Measurements from ENCODE around the gene DPP9. TPM values are rescaled to one million over a fixed set of nuclear protein-coding genes. Genes with fewer than 3 reads are reported as not detected.

The DPP9 gene
- total RNA-seq, 1 donor from 2014 or later: 17.1 TPM

- Histone ChIP-seq H3K79me2 (ENCODE audit: low read depth) (no peaks in the 10 kb centered on the region), H3K9me3 (ENCODE audit: low read depth) (no peaks in the 10 kb centered on the region), H3K27me3 (no peaks in the 10 kb centered on the region), H3K4me1 (no peaks in the 10 kb centered on the region), H2AFZ (replicated peaks) (no peak overlapping the region), H3F3A (ENCODE audit: low read depth) (no peaks in the 10 kb centered on the region), H3K9ac (no peak overlapping the region), H4K20me1 (ENCODE audit: low read depth) (no peaks in the 10 kb centered on the region), H3K27ac (no peak overlapping the region), H3K36me3 (no peaks in the 10 kb centered on the region), H3K4me2 (no peak overlapping the region), H3K4me3 (no peak overlapping the region)
- H3K36me3 Mint-ChIP-seq: peaks cover 15% of the 10 kb centered on the region
- TF ChIP-seq EZH2 (IDR thresholded peaks at IDR 0.05): no peak
- TF ChIP-seq, protein P1, sequence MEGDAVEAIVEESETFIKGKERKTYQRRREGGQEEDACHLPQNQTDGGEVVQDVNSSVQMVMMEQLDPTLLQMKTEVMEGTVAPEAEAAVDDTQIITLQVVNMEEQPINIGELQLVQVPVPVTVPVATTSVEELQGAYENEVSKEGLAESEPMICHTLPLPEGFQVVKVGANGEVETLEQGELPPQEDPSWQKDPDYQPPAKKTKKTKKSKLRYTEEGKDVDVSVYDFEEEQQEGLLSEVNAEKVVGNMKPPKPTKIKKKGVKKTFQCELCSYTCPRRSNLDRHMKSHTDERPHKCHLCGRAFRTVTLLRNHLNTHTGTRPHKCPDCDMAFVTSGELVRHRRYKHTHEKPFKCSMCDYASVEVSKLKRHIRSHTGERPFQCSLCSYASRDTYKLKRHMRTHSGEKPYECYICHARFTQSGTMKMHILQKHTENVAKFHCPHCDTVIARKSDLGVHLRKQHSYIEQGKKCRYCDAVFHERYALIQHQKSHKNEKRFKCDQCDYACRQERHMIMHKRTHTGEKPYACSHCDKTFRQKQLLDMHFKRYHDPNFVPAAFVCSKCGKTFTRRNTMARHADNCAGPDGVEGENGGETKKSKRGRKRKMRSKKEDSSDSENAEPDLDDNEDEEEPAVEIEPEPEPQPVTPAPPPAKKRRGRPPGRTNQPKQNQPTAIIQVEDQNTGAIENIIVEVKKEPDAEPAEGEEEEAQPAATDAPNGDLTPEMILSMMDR (IDR thresholded peaks at IDR 0.05): no peak
- TF ChIP-seq EZH2phosphoT487 (IDR thresholded peaks at IDR 0.05): no peak
- no peak overlapping the region for H3K27ac Mint-ChIP-seq
- H3K27me3 Mint-ChIP-seq (ENCODE audit: insufficient read depth, low read depth): peaks cover 6% of the 10 kb centered on the region
- no peak for DNase-seq (ENCODE audit: low spot score)
- no peak overlapping the region for H3K4me3 Mint-ChIP-seq
- no peaks in the 10 kb centered on the region for H3K4me1 Mint-ChIP-seq
- H3K9me3 Mint-ChIP-seq: no peaks in the 10 kb centered on the region
Observed at GRCh38 chr19:4712771-4713170, 10.9 kb downstream of the DPP9 start.

GRCh38 chr19:4711211-4711610 is 12.4 kb downstream of the DPP9 start:
- Histone ChIP-seq H3K9ac (no peak overlapping the region), H3K27ac (no peak overlapping the region), H3K4me3 (no peak overlapping the region), H3K9me3 (ENCODE audit: low read depth) (no peaks in the 10 kb centered on the region), H3K79me2 (ENCODE audit: low read depth) (no peaks in the 10 kb centered on the region), H3K27me3 (no peaks in the 10 kb centered on the region), H3F3A (ENCODE audit: low read depth) (no peaks in the 10 kb centered on the region), H2AFZ (replicated peaks) (no peak overlapping the region), H4K20me1 (ENCODE audit: low read depth) (no peaks in the 10 kb centered on the region), H3K4me2 (no peak overlapping the region), H3K4me1 (no peaks in the 10 kb centered on the region), H3K36me3 (no peaks in the 10 kb centered on the region)
- Mint-ChIP-seq H3K4me1 (no peaks in the 10 kb centered on the region), H3K4me3 (no peak overlapping the region), H3K27ac (no peak overlapping the region), H3K9me3 (no peaks in the 10 kb centered on the region), H3K36me3 (peaks cover 12% of the 10 kb centered on the region), H3K27me3 (ENCODE audit: insufficient read depth, low read depth) (peaks cover 6% of the 10 kb centered on the region)
- TF ChIP-seq, protein P1 (IDR thresholded peaks at IDR 0.05): no peak
- TF ChIP-seq EZH2phosphoT487 (IDR thresholded peaks at IDR 0.05): no peak
- no peak for TF ChIP-seq EZH2 (IDR thresholded peaks at IDR 0.05)
- DNase-seq (ENCODE audit: low spot score): no peak

- no peaks in the 10 kb centered on the region for H3K9me3 ChIP-seq (ENCODE audit: low read depth)
- no peak overlapping the region for H3K27ac ChIP-seq
- no peak for DNase-seq (ENCODE audit: low spot score)
- H2AFZ ChIP-seq (replicated peaks): no peak overlapping the region
- H3K79me2 ChIP-seq (ENCODE audit: low read depth): no peaks in the 10 kb centered on the region
- H3K36me3 Mint-ChIP-seq: peaks cover 14% of the 10 kb centered on the region
- H3K4me2 ChIP-seq: no peak overlapping the region
- no peaks in the 10 kb centered on the region for H3K27me3 ChIP-seq
- H3K36me3 ChIP-seq: no peaks in the 10 kb centered on the region
- no peaks in the 10 kb centered on the region for H3K4me1 ChIP-seq
- no peak overlapping the region for H3K4me3 Mint-ChIP-seq
- H3K9me3 Mint-ChIP-seq: no peaks in the 10 kb centered on the region
- no peak for TF ChIP-seq EZH2phosphoT487 (IDR thresholded peaks at IDR 0.05)
- TF ChIP-seq, protein P1 (IDR thresholded peaks at IDR 0.05): no peak
- TF ChIP-seq EZH2 (IDR thresholded peaks at IDR 0.05): no peak
- no peaks in the 10 kb centered on the region for H3F3A ChIP-seq (ENCODE audit: low read depth)
- no peaks in the 10 kb centered on the region for H4K20me1 ChIP-seq (ENCODE audit: low read depth)
- no peak overlapping the region for H3K9ac ChIP-seq
- no peak overlapping the region for H3K4me3 ChIP-seq
- no peak overlapping the region for H3K27ac Mint-ChIP-seq
- no peaks in the 10 kb centered on the region for H3K4me1 Mint-ChIP-seq
- H3K27me3 Mint-ChIP-seq (ENCODE audit: insufficient read depth, low read depth): peaks cover 6% of the 10 kb centered on the region
Observed at GRCh38 chr19:4710281-4710600, 13.4 kb downstream of the DPP9 start.

Data from neural progenitor cell (in vitro differentiated cells).